DND-41 (cell line): ENCODE measurements around the gene PSMC3IP.

Source experiments
- CTCF ChIP-seq: IDR thresholded peaks from 2 replicates; pipeline ENCODE4 v1.5.1; 2012; ENCODE audit warnings: borderline replicate concordance, low read length, moderate library complexity, mild to moderate bottlenecking; ENCODE audit not compliant: poor library complexity, severe bottlenecking; ENCODE audit errors: extremely low read depth
- EZH2 ChIP-seq: IDR thresholded peaks from 3 replicates; pipeline ENCODE4 v1.6.1; 2012; ENCODE audit warnings: borderline replicate concordance, low read depth, mild to moderate bottlenecking, moderate library complexity, low read length, inconsistent platforms; ENCODE audit not compliant: severe bottlenecking

GRCh38 chr17:42586514-42587230 is 9.1 kb upstream of the PSMC3IP start:
- no peak for TF ChIP-seq CTCF
- TF ChIP-seq EZH2 = no peak
